ENCODE measurements around the gene SYNGR1.
A peak's percentile ranks its signal among the peaks of the same experiment; 100 is the strongest.
"Not testable (repeated sequence)": the region's sequence is repeated elsewhere in the genome, so short reads cannot be mapped to it uniquely, and the experiment has no call there.

The SYNGR1 gene

GRCh38 chr22:39351689-39352214 lies 2.0 kb downstream of the SYNGR1 start:
- DNase-seq (ENCODE audit: low spot score) = no peak

- DNase-seq (ENCODE audit: low spot score) = no peak
Observed at GRCh38 chr22:39352306-39352891, 2.6 kb downstream of the SYNGR1 start.

- DNase-seq (ENCODE audit: low spot score) = no peak
Observed at GRCh38 chr22:39353346-39353745, 3.6 kb downstream of the SYNGR1 start.

- no peak for DNase-seq (ENCODE audit: low spot score)
Observed at GRCh38 chr22:39355080-39355479, 5.3 kb downstream of the SYNGR1 start.

- not testable (repeated sequence) for DNase-seq (ENCODE audit: low spot score)
Observed at GRCh38 chr22:39355805-39356204, 6.0 kb downstream of the SYNGR1 start.

GRCh38 chr22:39356464-39356863 lies 6.7 kb downstream of the SYNGR1 start:
- no peak for DNase-seq (ENCODE audit: low spot score)

GRCh38 chr22:39357110-39358108 lies 7.6 kb downstream of the SYNGR1 start:
- DNase-seq (ENCODE audit: low spot score) = not testable (repeated sequence)

GRCh38 chr22:39358197-39358596 lies 8.4 kb downstream of the SYNGR1 start:
- not testable (repeated sequence) for DNase-seq (ENCODE audit: low spot score)

GRCh38 chr22:39359659-39360195 lies 9.9 kb downstream of the SYNGR1 start:
- no peak for DNase-seq (ENCODE audit: low spot score)

GRCh38 chr22:39360242-39360641 lies 10.5 kb downstream of the SYNGR1 start:
- DNase-seq (ENCODE audit: low spot score) = no peak

GRCh38 chr22:39360674-39361413 lies 11.1 kb downstream of the SYNGR1 start:
- DNase-seq (ENCODE audit: low spot score) = no peak

GRCh38 chr22:39361496-39361895 lies 11.7 kb downstream of the SYNGR1 start:
- DNase-seq (ENCODE audit: low spot score) = no peak

GRCh38 chr22:39362271-39362670 lies 12.5 kb downstream of the SYNGR1 start:
- DNase-seq (ENCODE audit: low spot score) = no peak

- DNase-seq (ENCODE audit: low spot score) = no peak
Observed at GRCh38 chr22:39362932-39363331, 13.1 kb downstream of the SYNGR1 start.

- no peak for DNase-seq (ENCODE audit: low spot score)
Observed at GRCh38 chr22:39363751-39364515, 14.1 kb downstream of the SYNGR1 start.

GRCh38 chr22:39364714-39365491 lies 15.1 kb downstream of the SYNGR1 start:
- DNase-seq (ENCODE audit: low spot score) = peak; percentile 22

GRCh38 chr22:39365492-39365780 lies 15.6 kb downstream of the SYNGR1 start:
- DNase-seq (ENCODE audit: low spot score) = no peak

- DNase-seq (ENCODE audit: low spot score) = no peak
Observed at GRCh38 chr22:39367035-39367434, 17.2 kb downstream of the SYNGR1 start.

- no peak for DNase-seq (ENCODE audit: low spot score)
Observed at GRCh38 chr22:39368461-39368911, 18.7 kb downstream of the SYNGR1 start.

- no peak for DNase-seq (ENCODE audit: low spot score)
Observed at GRCh38 chr22:39369186-39369585, 19.4 kb downstream of the SYNGR1 start.

- DNase-seq (ENCODE audit: low spot score) = no peak
Observed at GRCh38 chr22:39369586-39369985, 19.8 kb downstream of the SYNGR1 start.
